SK-N-SH (cell line): ENCODE measurements around the gene LYZ. TPM values are rescaled to one million over a fixed set of nuclear protein-coding genes. Genes with fewer than 3 reads are reported as not detected.

Experiments used
- CTCF ChIA-PET: fragments of 300-600, 350-600 bp; formaldehyde crosslinking; extraction: SDS; loops from one replicate; lab custom pipeline; 2021; lab: Yijun Ruan, JAX
- POLR2A ChIA-PET: fragments of 350-600 bp; sonication (Branson Sonifier 250); formaldehyde crosslinking; extraction: SDS; loops from one replicate; lab custom pipeline; 2020; ENCODE audit warnings: antibody characterized with exemption, inconsistent platforms; lab: Yijun Ruan, JAX
- DNase-seq: peaks from one replicate; pipeline ENCODE4 v3.0.0; 2012
- H2AFZ ChIP-seq: fragments of 200-600 bp; sonication (generic); 2 replicates; pipeline ENCODE4 v1.8.1; 2016; ENCODE audit warnings: antibody characterized with exemption, mild to moderate bottlenecking, low read depth
- H3F3A ChIP-seq: fragments of 200-600 bp; sonication (generic); replicated peaks from 2 replicates; pipeline ENCODE3; 2016; ENCODE audit warnings: antibody characterized with exemption, mild to moderate bottlenecking; ENCODE audit not compliant: insufficient read depth
- H3K27ac ChIP-seq, 2 experiments: fragments of 200-500 bp in 1 of 2; fragments of 200-600 bp in 1 of 2; sonication (Bioruptor generic) in 1 of 2; sonication (generic), shearing (Covaris generic) in 1 of 2; 2 replicates each; pipeline versions ENCODE4 v1.5.1 to v1.6.1; 2014 to 2016; ENCODE audit warnings: low read depth in 2 of 2, inconsistent platforms in 1 of 2, low read length in 1 of 2, mild to moderate bottlenecking in 1 of 2, mixed read lengths in 1 of 2
- H3K27me3 ChIP-seq: fragments of 200-600 bp; sonication (generic), shearing (Covaris generic); 2 replicates; pipeline ENCODE4 v1.6.1; 2016; ENCODE audit warnings: mixed run types; ENCODE audit not compliant: insufficient read depth
- H3K36me3 ChIP-seq, 2 experiments: fragments of 200-500 bp in 1 of 2; fragments of 200-600 bp in 1 of 2; sonication (Bioruptor generic) in 1 of 2; sonication (generic) in 1 of 2; replicated peaks in 1 of 2; 2 replicates each; pipeline versions ENCODE3 to v1.5.1; 2014 to 2016; ENCODE audit warnings: low read length in 1 of 2, mild to moderate bottlenecking in 1 of 2; ENCODE audit not compliant: insufficient read depth in 2 of 2, control insufficient read depth in 1 of 2
- H3K4me1 ChIP-seq, 2 experiments: fragments of 200-500 bp in 1 of 2; fragments of 200-600 bp in 1 of 2; sonication (Bioruptor generic) in 1 of 2; sonication (generic), shearing (Covaris generic) in 1 of 2; 2 replicates each; pipeline versions ENCODE4 v1.5.1 to v1.6.1; 2014 to 2016; ENCODE audit warnings: low read depth in 1 of 2, low read length in 1 of 2, mixed run types in 1 of 2; ENCODE audit not compliant: insufficient read depth in 2 of 2, control insufficient read depth in 1 of 2
- H3K4me2 ChIP-seq: fragments of 200-600 bp; sonication (generic), shearing (Covaris generic); 2 replicates; pipeline ENCODE4 v1.6.1; 2017; ENCODE audit warnings: mixed run types
- H3K4me3 ChIP-seq, 2 experiments: fragments of 200-500 bp in 1 of 2; fragments of 200-600 bp in 1 of 2; sonication (Bioruptor generic) in 1 of 2; sonication (generic), shearing (Covaris generic) in 1 of 2; 2 replicates each; pipeline versions ENCODE4 v1.5.1 to v1.8.1; 2014 to 2016; ENCODE audit warnings: low read depth in 2 of 2, inconsistent platforms in 1 of 2, low read length in 1 of 2, mild to moderate bottlenecking in 1 of 2, mixed read lengths in 1 of 2, moderate library complexity in 1 of 2
- H3K79me2 ChIP-seq: fragments of 200-600 bp; sonication (generic); 2 replicates; pipeline ENCODE4 v1.8.1; 2017; ENCODE audit warnings: mild to moderate bottlenecking; ENCODE audit not compliant: insufficient read depth
- H3K9ac ChIP-seq: fragments of 200-600 bp; sonication (generic); 2 replicates; pipeline ENCODE4 v1.6.1; 2017; ENCODE audit warnings: mixed run types
- H3K9me2 ChIP-seq: fragments of 200-600 bp; sonication (generic); 2 replicates; pipeline ENCODE4 v1.6.1; 2017; ENCODE audit warnings: mixed run types
- H3K9me3 ChIP-seq: fragments of 200-600 bp; sonication (generic); 2 replicates; pipeline ENCODE4 v1.6.1; 2017; ENCODE audit warnings: mixed run types, mild to moderate bottlenecking, moderate library complexity
- H4K20me1 ChIP-seq: fragments of 200-600 bp; sonication (generic); 2 replicates; pipeline ENCODE4 v1.6.1; 2017; ENCODE audit warnings: mild to moderate bottlenecking, mixed run types; ENCODE audit not compliant: insufficient read depth
- CTCF ChIP-seq: fragments of 200-600 bp; sonication (generic); IDR thresholded peaks from 2 replicates; pipeline ENCODE4 v1.6.1; 2017; ENCODE audit warnings: antibody characterized with exemption, mild to moderate bottlenecking, moderate library complexity
- GATA2 ChIP-seq: sonication (generic); formaldehyde crosslinking; IDR thresholded peaks from 2 replicates; pipeline ENCODE4 v1.5.0; 2020; ENCODE audit warnings: mild to moderate bottlenecking, missing genetic modification reagents
- IRF3 ChIP-seq: fragments of 150-350 bp; IDR thresholded peaks from 2 replicates; pipeline ENCODE4 v1.6.1; 2016; ENCODE audit warnings: mild to moderate bottlenecking, low read depth, low read length
- NFIC ChIP-seq: IDR thresholded peaks from 2 replicates; pipeline ENCODE4 v1.4.0; 2012; ENCODE audit warnings: borderline replicate concordance
- NRF1 ChIP-seq: IDR thresholded peaks from 2 replicates; pipeline ENCODE4 v1.6.1; 2012; ENCODE audit warnings: low read depth, mild to moderate bottlenecking, low read length
- POLR2AphosphoS5 ChIP-seq: IDR thresholded peaks from 2 replicates; pipeline ENCODE4 v1.6.1; 2012; ENCODE audit warnings: low read depth, low read length
- RCOR1 ChIP-seq: fragments of 150-350 bp; IDR thresholded peaks from 2 replicates; pipeline ENCODE4 v1.6.1; 2017; ENCODE audit warnings: antibody characterized with exemption, low read length
- REST ChIP-seq: IDR thresholded peaks from 2 replicates; pipeline ENCODE4 v1.6.1; 2012; ENCODE audit warnings: mild to moderate bottlenecking, low read depth, low read length, moderate library complexity
- SIN3A ChIP-seq: IDR thresholded peaks from 2 replicates; pipeline ENCODE4 v1.6.1; 2012; ENCODE audit warnings: low read depth, mild to moderate bottlenecking, low read length, moderate library complexity, borderline replicate concordance
- SMC3 ChIP-seq: IDR thresholded peaks from 2 replicates; pipeline ENCODE4 v1.6.1; 2012; ENCODE audit warnings: low read depth, low read length, improper control_type of control experiment
- TEAD4 ChIP-seq: IDR thresholded peaks from 2 replicates; pipeline ENCODE4 v1.4.0; 2012; ENCODE audit warnings: mild to moderate bottlenecking, borderline replicate concordance; ENCODE audit not compliant: insufficient read depth
- USF1 ChIP-seq: IDR thresholded peaks from 2 replicates; pipeline ENCODE4 v1.4.0; 2012; ENCODE audit warnings: low read depth, borderline replicate concordance
- WGBS: methylation state at CpG from one replicate; pipeline ENCODE4 v1.1.6; 2017; ENCODE audit warnings: low lambda C conversion rate; 5-methylcytosine and 5-hydroxymethylcytosine counted together
- polyA plus RNA-seq, 3 experiments: library from polyadenylated mRNA; depleted of rRNA; stranded (reverse); fragments of >200 nt; gene quantifications; 2 replicates each; pipeline ENCODE4 v1.2.3, GENCODE V29; 2012

The LYZ gene
- polyA plus RNA-seq, 1 of the 3 experiments (the other 2 are of a cell fraction) = not detected

GRCh38 chr12:69342421-69342820 is 5.8 kb upstream of the LYZ start:
- POLR2A ChIA-PET = no interaction called here

More at GRCh38 chr12:69342421-69342820, 5.8 kb upstream of the LYZ start:
- Histone ChIP-seq H3K4me1 (no peaks in the 10 kb centered on the region), H3K4me2 (no peak overlapping the region), H3F3A (no peaks in the 10 kb centered on the region), H3K9me3 (no peaks in the 10 kb centered on the region), H3K79me2 (no peaks in the 10 kb centered on the region), H2AFZ (no peak overlapping the region), H4K20me1 (no peaks in the 10 kb centered on the region), H3K9me2 (no peaks in the 10 kb centered on the region), H3K9ac (no peak overlapping the region), H3K36me3 (no peaks in the 10 kb centered on the region), H3K27me3 (no peaks in the 10 kb centered on the region; the same call in 1 of the 2 replicates), H3K4me3 (no peak overlapping the region), H3K27ac (no peak overlapping the region)
- DNase-seq = no peak
- CTCF ChIA-PET = no interaction called here
- WGBS = 58% methylated on average over 2 of the region's 2 CpGs
- TF ChIP-seq TEAD4 (no peak), RCOR1 (no peak), USF1 (no peak), NRF1 (no peak), POLR2AphosphoS5 (no peak), SIN3A (no peak), IRF3 (no peak), GATA2 (CRISPR knock-in tag) (no peak), CTCF (no peak), NFIC (no peak), SMC3 (no peak), REST (no peak)
- TF ChIP-seq, all 33 proteins: peak for 0
